IMR-90 (cell line): ENCODE results near the gene PRICKLE2. TPM values are rescaled to one million over a fixed set of nuclear protein-coding genes. Genes with fewer than 3 reads are reported as not detected.
A peak's percentile ranks its signal among the peaks of the same experiment; 100 is the strongest.

Experiments used
- ATAC-seq: fragments of 200-7000 bp; cut with Tn5 transposase; 2 replicates; pipeline ENCODE4 v1.9.1; 2020; ENCODE audit warnings: low read depth, mild to moderate bottlenecking, moderate library complexity
- BruUV-seq: library from RNA; stranded (reverse); fragments of 400-500 nt; replicated peaks from 2 replicates; lab custom pipeline; 2021; lab: Mats Ljungman, UMichigan
- CTCF ChIA-PET: fragments of 300-600 bp; formaldehyde crosslinking; extraction: SDS; loops from one replicate; lab custom pipeline; 2021; ENCODE audit warnings: antibody characterized with exemption; lab: Yijun Ruan, JAX
- POLR2A ChIA-PET: fragments of 300-600 bp; sonication (Branson Sonifier 250); formaldehyde crosslinking; loops from one replicate; lab custom pipeline; 2022; ENCODE audit warnings: antibody characterized with exemption; ENCODE audit not compliant: unreplicated experiment; lab: Charles Lee
- DNase-seq: peaks from one replicate; pipeline ENCODE4 v3.0.0; 2013
- H2AFZ ChIP-seq: replicated peaks from 2 replicates; pipeline ENCODE3; 2013; ENCODE audit warnings: low read length, mild to moderate bottlenecking; ENCODE audit not compliant: poor library complexity
- H2AK5ac ChIP-seq: 2 replicates; pipeline ENCODE4 v1.6.1; 2013; ENCODE audit warnings: low read depth, low read length, inconsistent platforms
- H2AK9ac ChIP-seq: replicated peaks from 2 replicates; pipeline ENCODE3; 2013; ENCODE audit warnings: mild to moderate bottlenecking, low read depth, low read length, moderate library complexity; ENCODE audit not compliant: poor library complexity
- H2BK120ac ChIP-seq: 2 replicates; pipeline ENCODE4 v1.6.1; 2013; ENCODE audit warnings: low read depth, low read length, inconsistent platforms
- H2BK15ac ChIP-seq: 3 replicates; pipeline ENCODE4 v1.6.1; 2013; ENCODE audit warnings: low read depth, low read length, inconsistent platforms
- H2BK20ac ChIP-seq: 2 replicates; pipeline ENCODE4 v1.6.1; 2013; ENCODE audit warnings: low read depth, mild to moderate bottlenecking, inconsistent platforms, low read length, moderate library complexity
- H2BK5ac ChIP-seq: 2 replicates; pipeline ENCODE4 v1.6.1; 2013; ENCODE audit warnings: mild to moderate bottlenecking, low read depth, low read length, inconsistent platforms; ENCODE audit not compliant: poor library complexity, severe bottlenecking
- H3K14ac ChIP-seq: replicated peaks from 2 replicates; pipeline ENCODE4 v1.6.1; 2013; ENCODE audit warnings: low read depth, low read length, inconsistent platforms
- H3K18ac ChIP-seq: 2 replicates; pipeline ENCODE4 v1.6.1; 2013; ENCODE audit warnings: low read depth, low read length, control low read depth
- H3K23ac ChIP-seq: 2 replicates; pipeline ENCODE4 v1.6.1; 2013; ENCODE audit warnings: low read depth, low read length, inconsistent platforms
- H3K27ac ChIP-seq: 2 replicates; pipeline ENCODE4 v1.5.1; 2013; ENCODE audit warnings: mild to moderate bottlenecking, control low read depth, low read length; ENCODE audit not compliant: insufficient read depth
- H3K27me3 ChIP-seq: 2 replicates; pipeline ENCODE4 v1.6.1; 2013; ENCODE audit warnings: low read length; ENCODE audit not compliant: control insufficient read depth, insufficient read depth
- H3K36me3 ChIP-seq: 2 replicates; pipeline ENCODE4 v1.6.1; 2013; ENCODE audit warnings: low read length, mixed read lengths; ENCODE audit not compliant: control insufficient read depth, insufficient read depth
- H3K4ac ChIP-seq: 2 replicates; pipeline ENCODE4 v1.6.1; 2013; ENCODE audit warnings: low read depth, low read length, inconsistent platforms
- H3K4me1 ChIP-seq: 2 replicates; pipeline ENCODE4 v1.6.1; 2013; ENCODE audit warnings: low read length, mixed read lengths; ENCODE audit not compliant: control insufficient read depth, insufficient read depth
- H3K4me2 ChIP-seq: 2 replicates; pipeline ENCODE4 v1.6.1; 2013; ENCODE audit warnings: low read depth, mild to moderate bottlenecking, control low read depth, low read length, moderate library complexity
- H3K4me3 ChIP-seq: 2 replicates; pipeline ENCODE4 v1.5.1; 2013; ENCODE audit warnings: low read depth, mild to moderate bottlenecking, control low read depth, low read length, moderate library complexity; ENCODE audit not compliant: insufficient read depth
- H3K56ac ChIP-seq: 2 replicates; pipeline ENCODE4 v1.6.1; 2013; ENCODE audit warnings: low read length, inconsistent platforms; ENCODE audit not compliant: insufficient read depth; ENCODE audit errors: extremely low read depth
- H3K79me1 ChIP-seq, 2 experiments: 2 replicates each; pipeline ENCODE4 v1.6.1; 2013; ENCODE audit warnings: low read length in 2 of 2, inconsistent platforms in 1 of 2, low read depth in 1 of 2
- H3K9ac ChIP-seq: 2 replicates; pipeline ENCODE4 v1.6.1; 2013; ENCODE audit warnings: low read depth, low read length, control low read depth
- H3K9me1 ChIP-seq: 2 replicates; pipeline ENCODE4 v1.6.1; 2013; ENCODE audit warnings: low read length, inconsistent platforms; ENCODE audit not compliant: insufficient read depth
- H3K9me3 ChIP-seq: 2 replicates; pipeline ENCODE4 v1.6.1; 2013; ENCODE audit warnings: low read length; ENCODE audit not compliant: control insufficient read depth, insufficient read depth
- H4K20me1 ChIP-seq: 2 replicates; pipeline ENCODE4 v1.6.1; 2013; ENCODE audit warnings: low read length, inconsistent platforms; ENCODE audit not compliant: insufficient read depth
- H4K5ac ChIP-seq: 2 replicates; pipeline ENCODE4 v1.6.1; 2013; ENCODE audit warnings: mild to moderate bottlenecking, low read depth, low read length, control low read depth
- H4K8ac ChIP-seq, 2 experiments: 2 replicates each; pipeline ENCODE4 v1.6.1; 2013; ENCODE audit warnings: low read depth in 2 of 2, low read length in 2 of 2, control low read depth in 1 of 2, inconsistent platforms in 1 of 2
- H4K91ac ChIP-seq: 2 replicates; pipeline ENCODE4 v1.6.1; 2013; ENCODE audit warnings: low read depth, low read length, inconsistent platforms; ENCODE audit not compliant: insufficient read depth
- CHD1 ChIP-seq: IDR thresholded peaks from 2 replicates; pipeline ENCODE4 v1.6.1; 2012; ENCODE audit warnings: low read depth, low read length, improper control_type of control experiment
- CTCF ChIP-seq: conservative IDR thresholded peaks from 2 replicates; pipeline ENCODE4 v1.5.1; 2012; ENCODE audit warnings: mild to moderate bottlenecking, low read depth, low read length, improper control_type of control experiment
- FOS ChIP-seq: fragments of 150-350 bp; IDR thresholded peaks from 2 replicates; pipeline ENCODE4 v1.6.1; 2016; ENCODE audit warnings: low read depth, low read length
- MAFK ChIP-seq: IDR thresholded peaks from 2 replicates; pipeline ENCODE4 v1.6.1; 2012; ENCODE audit warnings: low read depth, low read length, improper control_type of control experiment
- MAZ ChIP-seq: IDR thresholded peaks from 2 replicates; pipeline ENCODE4 v1.6.1; 2012; ENCODE audit warnings: low read depth, mild to moderate bottlenecking, low read length, improper control_type of control experiment, moderate library complexity, borderline replicate concordance
- MXI1 ChIP-seq: IDR thresholded peaks from 2 replicates; pipeline ENCODE4 v1.6.1; 2012; ENCODE audit warnings: low read depth, mild to moderate bottlenecking, low read length, moderate library complexity, borderline replicate concordance
- POLR2A ChIP-seq: IDR thresholded peaks from 2 replicates; pipeline ENCODE4 v1.6.1; 2012; ENCODE audit warnings: mild to moderate bottlenecking, low read depth, low read length
- RAD21 ChIP-seq: IDR thresholded peaks from 2 replicates; pipeline ENCODE4 v1.6.1; 2012; ENCODE audit warnings: low read length, improper control_type of control experiment
- RCOR1 ChIP-seq: IDR thresholded peaks from 2 replicates; pipeline ENCODE4 v1.6.1; 2012; ENCODE audit warnings: mild to moderate bottlenecking, low read length, improper control_type of control experiment; ENCODE audit not compliant: insufficient replicate concordance
- USF2 ChIP-seq: fragments of 150-350 bp; IDR thresholded peaks from 2 replicates; pipeline ENCODE4 v1.6.1; 2017; ENCODE audit warnings: mild to moderate bottlenecking, antibody characterized with exemption, low read length, low read depth
- WGBS, 2 experiments: methylation state at CpG; one replicate each; pipeline versions ENCODE4 v1.1.5 to v1.1.7; 2013; ENCODE audit warnings: missing lambda C conversion rate in 2 of 2; ENCODE audit not compliant: insufficient read length in 1 of 2; ENCODE audit errors: extremely low coverage in 2 of 2; 5-methylcytosine and 5-hydroxymethylcytosine counted together
- dilution Hi-C: fragments of 300-500 bp; cut with HindIII; formaldehyde crosslinking; loops from one replicate; pipeline ENCODE4 v1.14.3; 2018; ENCODE audit warnings: low sequenced_read_pairs; ENCODE audit not compliant: unreplicated experiment
- in situ Hi-C: fragments of 300-500 bp; cut with MboI; formaldehyde crosslinking; loops from 3 replicates; pipeline ENCODE4 v1.14.3; 2019; ENCODE audit warnings: low sequenced_read_pairs, inconsistent platforms, mixed read lengths
- intact Hi-C: fragments of 100-400 bp; cut with micrococcal nuclease; formaldehyde crosslinking; loops from 2 replicates; pipeline ENCODE4 v1.10.0; 2022
- polyA plus RNA-seq, 3 experiments: library from polyadenylated mRNA; depleted of rRNA; stranded (reverse); fragments of >200 nt; gene quantifications; 2 replicates each; pipeline ENCODE4 v1.2.3, GENCODE V29; 2012; ENCODE audit warnings: low replicate concordance in 1 of 3
- total RNA-seq: library from RNA; depleted of rRNA; stranded (reverse); fragments of >200 nt; gene quantifications from 2 replicates; pipeline ENCODE4 v1.2.3, GENCODE V29; 2012

The PRICKLE2 gene
- total and polyA plus RNA-seq, 2 of the 4 experiments (the other 2 are of a cell fraction), result 4.1 to 14.2 TPM

- Histone ChIP-seq H3K79me1 (peaks cover 63 to 81% of the 10 kb centered on the region in 2 experiments), H3K14ac (peak overlapping the region; percentile 61), H4K5ac (peak overlapping the region; percentile 5), H2AK9ac (no peak overlapping the region), H3K23ac (peak overlapping the region; percentile 13; the same call in 1 of the 2 replicates), H3K4me1 (peaks cover 13% of the 10 kb centered on the region), H2AFZ (no peak overlapping the region), H2BK15ac (peak overlapping the region; percentile 50; the same call in 1 of the 3 replicates), H4K91ac (peak overlapping the region; percentile 28), H3K9me3 (peaks cover 7% of the 10 kb centered on the region; the same call in 1 of the 2 replicates), H3K4me2 (no peak overlapping the region), H3K4me3 (no peak overlapping the region), H3K9ac (no peak overlapping the region), H3K9me1 (peaks cover 19% of the 10 kb centered on the region), H3K27ac (peak overlapping the region; percentile 19; the same call in 1 of the 2 replicates), H2BK120ac (peak overlapping the region; percentile 45), H3K27me3 (no peaks in the 10 kb centered on the region), H3K18ac (0 out of 2 replicates have a peak overlapping the region, but pooled peaks have one; percentile 46), H3K56ac (no peak overlapping the region), H3K4ac (peak overlapping the region; percentile 54), H2BK20ac (no peak overlapping the region), H4K20me1 (no peaks in the 10 kb centered on the region; the same call in 1 of the 2 replicates), H2BK5ac (peak overlapping the region; percentile 51), H3K36me3 (peaks cover 14% of the 10 kb centered on the region), H2AK5ac (peak overlapping the region; percentile 67), H4K8ac (peak overlapping the region in 1 of 2 experiments; percentile 26; a peak in 1 of 4 replicates)
- in situ Hi-C loops (no loop called here), intact Hi-C loops (no loop called here), dilution Hi-C loops (no loop called here)
- POLR2A ChIA-PET, result no interaction called here
- WGBS, 2 experiments, result 100% methylated on average over 1 of the region's 3 CpGs; no CpG with 5 or more reads in 1 of the 2 experiments
- CTCF ChIA-PET, result no interaction called here
- TF ChIP-seq MAFK, result no peak
- TF ChIP-seq USF2, result no peak
- TF ChIP-seq CHD1, result no peak
- TF ChIP-seq FOS, result no peak
- TF ChIP-seq RCOR1, result no peak
- TF ChIP-seq RAD21, result no peak
- TF ChIP-seq MAZ, result no peak
- TF ChIP-seq POLR2A, result no peak
- TF ChIP-seq MXI1, result no peak
- TF ChIP-seq CTCF, result no peak
- no peak for ATAC-seq
- no TSS peak for BruUV-seq
- no peak for DNase-seq
Measured at GRCh38 chr3:64240396-64240795, 15.1 kb upstream of the PRICKLE2 start.
